Activated T-cell treated with anti-CD3 and anti-CD28 coated beads for 4 hours (primary cell): ENCODE data around the gene CREBBP.
"Not testable (repeated sequence)": the region's sequence is repeated elsewhere in the genome, so short reads cannot be mapped to it uniquely, and the experiment has no call there.

ENCODE experiments used
- DNase-seq: peaks from one replicate; pipeline ENCODE4 v3.0.0-alpha.2; 2020

The CREBBP gene

DNA sequence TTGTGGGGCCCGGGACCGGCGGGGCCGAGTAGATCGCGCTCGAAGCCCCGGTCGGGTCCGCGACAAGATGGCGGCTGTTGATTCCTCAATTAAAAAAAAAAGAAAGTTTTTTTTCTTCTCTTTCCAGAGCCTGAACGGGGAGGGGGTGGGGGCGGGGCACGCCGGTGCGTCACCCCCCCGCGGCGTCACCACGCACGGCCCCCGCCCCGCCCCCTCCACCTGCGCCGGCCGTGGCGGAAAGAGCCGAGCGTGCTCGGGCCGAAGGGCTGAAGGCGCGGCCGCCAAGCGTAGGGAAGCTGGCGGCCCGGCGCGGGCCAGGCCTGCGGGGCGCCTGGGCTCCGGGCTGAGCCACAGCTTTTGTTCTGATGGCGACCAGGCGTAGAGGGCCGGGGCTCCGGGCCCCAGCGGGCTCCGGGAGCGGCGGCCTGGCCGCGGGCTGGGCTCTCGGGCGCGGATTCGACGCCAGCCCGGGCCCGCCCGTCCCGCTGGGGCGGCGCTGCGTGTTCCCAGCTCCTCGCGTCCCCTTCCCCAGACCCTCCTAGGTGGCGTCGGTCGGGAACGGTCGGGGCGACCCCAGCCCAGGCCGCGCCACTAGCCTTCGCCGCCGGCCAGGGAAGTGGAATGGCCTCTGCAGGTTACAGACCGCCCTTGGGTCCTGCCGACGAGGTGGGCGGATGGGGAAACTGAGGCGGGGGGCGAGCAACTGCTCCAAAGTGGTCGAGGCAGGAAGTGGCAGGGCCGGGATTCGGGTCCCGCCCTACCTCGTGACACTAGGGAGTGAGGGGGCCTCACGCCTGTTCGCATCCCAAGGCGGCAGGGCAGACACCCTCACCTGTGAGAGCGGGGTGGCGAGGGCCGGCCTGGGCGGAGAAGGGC lies at the start of gene CREBBP:
Gene CREBBP, minus strand, starts transcription at position 91 of the 876 bp plus-strand sequence. CDS start 797 bp downstream, outside the sequence.
- DNase-seq = peak; percentile 77

- DNase-seq = not testable (repeated sequence)
These were observed 46.6 kb upstream of the CREBBP start for GRCh38 chr16:3927147-3927546.

- no peak for DNase-seq
These were observed 44.2 kb upstream of the CREBBP start for GRCh38 chr16:3924763-3925162.

GRCh38 chr16:3922241-3922640 lies 41.7 kb upstream of the CREBBP start:
- no peak for DNase-seq

DNA sequence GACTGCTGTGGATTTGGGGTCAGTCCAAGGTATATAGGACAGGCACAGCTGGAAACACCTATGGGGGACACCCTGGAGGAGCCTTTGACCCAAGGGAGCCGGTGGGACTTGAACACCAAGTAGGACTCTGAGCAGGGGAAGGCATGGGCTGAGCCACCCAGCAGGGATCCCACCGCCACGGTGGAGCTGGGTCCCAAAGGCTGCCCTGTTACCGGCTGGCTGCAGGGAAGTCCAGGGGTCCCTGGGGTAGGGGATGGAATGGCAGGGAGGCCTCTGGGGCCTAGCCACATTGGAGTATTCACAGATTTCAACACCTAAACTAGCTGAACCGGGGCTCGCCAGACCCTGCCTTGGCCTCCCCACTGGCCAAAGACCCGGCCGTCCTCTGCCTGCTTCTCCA lies 39.7 kb upstream of the CREBBP start:
- no peak for DNase-seq

- DNase-seq = no peak
These were observed 38.9 kb upstream of the CREBBP start for GRCh38 chr16:3919413-3919812.

- DNase-seq = no peak
These were observed 35.1 kb upstream of the CREBBP start for GRCh38 chr16:3915426-3916260.

DNA sequence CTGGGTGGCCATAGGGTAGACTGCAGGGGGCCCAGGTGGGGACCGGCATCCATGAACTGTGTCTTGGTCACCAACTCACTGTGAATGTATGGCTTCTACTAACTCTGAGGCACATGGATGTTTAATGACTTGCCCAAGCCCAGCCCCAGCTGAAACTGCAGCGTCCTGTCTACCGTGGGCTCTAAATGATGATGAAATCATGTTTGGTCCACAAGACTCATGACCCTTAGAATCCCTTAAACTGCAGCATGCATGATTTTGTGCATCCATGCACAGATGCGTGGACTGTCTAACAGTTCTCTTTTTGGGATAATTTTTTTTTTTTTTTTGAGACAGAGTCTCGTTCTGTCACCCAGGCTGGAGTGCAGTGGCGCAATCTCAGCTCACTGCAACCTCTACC lies 32.4 kb upstream of the CREBBP start:
- DNase-seq = no peak

- DNase-seq = no peak
These were observed 31.9 kb upstream of the CREBBP start for GRCh38 chr16:3912373-3912772.

- DNase-seq = not testable (repeated sequence)
These were observed 31.2 kb upstream of the CREBBP start for GRCh38 chr16:3911741-3912140.

DNA sequence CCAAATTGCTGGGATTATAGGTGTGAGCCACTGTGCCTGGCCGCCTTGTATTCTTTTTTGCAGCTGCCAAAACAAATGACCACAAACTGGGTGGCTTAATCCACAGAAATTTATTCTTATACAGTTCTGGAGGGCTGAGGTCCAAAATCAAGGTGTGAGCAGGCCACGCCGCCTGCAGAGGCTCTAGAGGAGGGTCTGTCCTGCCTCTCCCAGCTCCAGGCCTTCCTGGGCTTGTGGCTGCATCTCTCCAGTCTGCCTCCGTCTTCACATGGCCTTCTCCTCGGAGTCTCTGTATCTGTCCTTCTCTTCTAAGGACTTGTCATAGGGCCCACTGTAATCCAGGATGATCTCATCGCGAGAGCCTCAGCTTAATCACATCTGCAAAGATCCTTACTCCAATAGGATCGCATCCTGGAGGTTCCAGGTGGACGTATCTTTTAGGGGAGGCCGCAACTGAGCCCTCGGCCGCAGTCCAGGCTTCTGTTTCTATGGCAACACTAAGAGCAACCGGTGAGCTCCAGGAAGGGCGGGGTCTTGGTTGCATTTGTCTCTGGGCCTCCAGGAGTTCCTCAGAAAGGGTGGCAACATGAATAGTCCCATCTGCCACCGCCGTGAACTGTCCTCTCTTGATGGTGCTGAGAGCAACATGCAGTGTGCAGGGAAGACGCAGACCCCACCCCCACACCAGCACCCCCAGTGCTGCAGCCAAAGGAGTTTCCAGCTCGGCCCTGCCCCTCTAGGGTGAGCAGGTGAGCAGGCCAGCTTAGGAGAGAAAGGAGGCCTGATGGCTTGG lies 29.5 kb upstream of the CREBBP start:
- no peak for DNase-seq

- no peak for DNase-seq
These were observed 28.5 kb upstream of the CREBBP start for GRCh38 chr16:3908951-3909437.

DNA sequence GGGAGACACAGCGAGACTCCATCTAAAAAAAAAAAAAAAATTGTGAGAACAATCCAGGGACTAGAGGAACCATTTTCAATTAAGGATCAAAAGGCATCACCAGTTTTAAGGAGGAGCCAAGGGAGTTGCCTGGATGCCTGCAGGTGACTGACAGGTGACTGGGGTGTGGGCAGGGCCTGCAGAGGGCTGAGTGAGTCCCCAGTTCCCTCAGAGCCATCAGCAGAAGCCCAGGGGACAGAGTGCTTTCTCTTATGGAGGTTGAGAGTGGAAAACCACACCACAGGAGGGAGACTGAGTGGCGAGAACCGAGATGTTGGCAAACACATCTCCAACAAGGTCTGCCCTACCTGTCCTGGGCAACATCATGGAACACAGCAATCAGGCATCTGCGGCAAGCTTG lies 27.1 kb upstream of the CREBBP start:
- DNase-seq = no peak

DNA sequence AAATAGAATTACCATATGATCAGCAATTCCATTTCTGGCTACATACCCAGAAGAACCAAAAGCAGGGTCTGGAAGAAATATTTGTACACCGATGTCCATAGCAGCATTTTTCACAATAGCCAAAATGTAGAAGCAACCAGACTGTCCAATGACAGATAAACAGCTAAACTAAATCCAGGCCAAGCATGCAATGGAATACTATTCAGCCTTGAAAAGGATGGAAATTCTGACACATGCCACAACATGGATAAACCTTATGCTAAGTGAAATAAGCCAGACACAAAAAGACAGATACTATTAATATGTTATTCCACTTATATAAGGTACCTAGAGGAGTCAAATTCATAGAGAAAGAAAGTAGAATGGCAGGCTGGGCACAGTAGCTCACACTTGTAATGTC lies 25.9 kb upstream of the CREBBP start:
- no peak for DNase-seq

DNA sequence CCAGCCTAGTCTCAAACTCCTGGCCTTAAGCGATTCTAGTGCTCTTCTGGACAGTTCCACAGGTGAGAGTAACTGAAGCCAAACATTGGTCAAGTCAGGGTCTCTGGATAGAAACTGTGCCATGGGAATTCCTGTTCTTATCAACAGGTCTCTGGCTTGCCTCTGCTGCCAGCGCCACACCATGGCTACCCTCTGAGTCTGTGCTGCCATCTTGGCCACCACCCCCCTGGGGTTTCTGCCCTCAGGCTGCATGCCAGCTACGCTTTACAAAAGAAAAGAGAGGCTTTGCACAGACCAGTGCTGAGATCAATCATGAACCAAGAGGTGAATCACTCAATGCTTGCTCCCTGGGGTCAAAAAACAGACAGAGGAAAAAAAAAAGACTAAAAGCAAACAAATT lies 24.4 kb upstream of the CREBBP start:
- DNase-seq = no peak

DNA sequence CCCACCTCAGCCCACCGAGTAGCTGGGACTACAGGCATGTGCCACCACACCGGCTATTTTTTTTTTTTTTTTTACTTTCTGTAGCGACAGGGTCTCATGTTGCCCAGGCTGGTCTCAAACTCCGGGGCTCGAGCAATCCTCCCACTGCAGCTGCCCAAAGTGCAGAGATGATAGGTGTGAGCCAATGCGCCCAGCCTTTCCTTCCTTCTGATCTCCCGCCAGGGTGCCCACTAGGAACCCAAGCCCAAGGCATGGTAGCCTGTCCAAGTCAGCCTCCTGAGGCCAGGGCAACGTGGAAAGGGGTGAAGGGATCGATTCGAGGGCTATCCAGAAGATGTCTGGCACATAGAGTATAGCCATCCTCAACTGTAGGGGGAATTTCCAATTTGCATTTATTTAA lies 9.6 kb upstream of the CREBBP start:
- DNase-seq = no peak

DNA sequence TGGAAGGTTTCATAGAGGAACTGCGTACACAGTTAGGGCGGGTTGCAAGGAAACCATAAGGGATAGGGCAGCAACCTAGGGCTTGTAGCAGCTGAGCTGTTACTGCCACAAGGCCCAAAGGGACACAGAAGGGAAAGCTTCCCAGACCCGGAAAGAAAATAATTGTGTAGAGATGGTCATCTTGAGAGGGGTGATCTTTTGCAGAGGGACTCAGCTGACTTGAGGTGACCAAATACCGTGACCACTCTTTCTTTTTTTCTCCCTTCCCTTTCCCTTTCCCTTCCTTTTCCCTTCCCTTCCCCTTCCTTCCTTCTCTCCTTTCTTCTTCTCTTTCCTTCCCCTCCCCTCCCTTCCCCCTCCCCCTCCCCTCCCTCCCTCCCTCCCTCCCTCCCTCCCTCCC lies 8.5 kb upstream of the CREBBP start:
- DNase-seq = no peak

DNA sequence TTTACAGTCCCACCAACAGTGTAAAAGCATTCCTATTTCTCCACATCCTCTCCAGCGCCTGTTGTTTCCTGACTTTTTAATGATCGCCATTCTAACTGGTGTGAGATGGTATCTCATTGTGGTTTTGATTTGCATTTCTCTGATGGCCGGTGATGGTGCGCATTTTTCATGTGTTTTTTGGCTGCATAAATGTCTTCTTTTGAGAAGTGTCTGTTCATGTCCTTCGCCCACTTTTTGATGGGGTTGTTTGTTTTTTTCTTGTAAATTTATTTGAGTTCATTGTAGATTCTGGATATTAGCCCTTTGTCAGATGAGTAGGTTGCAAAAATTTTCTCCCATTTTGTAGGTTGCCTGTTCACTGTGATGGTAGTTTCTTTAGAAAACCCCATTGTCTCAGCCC lies 5.5 kb upstream of the CREBBP start:
- not testable (repeated sequence) for DNase-seq

GRCh38 chr16:3884398-3884797 lies 3.9 kb upstream of the CREBBP start:
- DNase-seq = no peak

DNA sequence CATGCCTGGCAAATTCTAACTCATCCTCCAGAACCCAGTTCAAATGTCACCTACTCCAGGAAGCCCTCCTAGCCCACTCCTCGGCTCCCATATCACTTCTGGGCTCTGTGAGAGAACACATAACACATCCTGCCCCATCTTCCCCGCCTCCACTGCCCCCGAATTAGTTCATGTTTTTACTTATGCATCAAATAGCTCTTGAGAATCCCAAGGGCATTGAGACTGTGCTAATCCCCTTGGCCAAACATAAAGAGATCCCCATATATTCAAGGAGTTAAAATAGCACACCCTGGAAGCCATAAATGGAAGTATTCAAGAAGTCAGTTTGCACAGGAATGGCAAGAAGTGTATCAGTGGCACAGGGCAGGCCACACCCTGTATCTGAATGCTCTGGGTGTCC lies 2.0 kb upstream of the CREBBP start:
- no peak for DNase-seq

GRCh38 chr16:3881499-3881990 lies 1.0 kb upstream of the CREBBP start:
- no peak for DNase-seq

DNA sequence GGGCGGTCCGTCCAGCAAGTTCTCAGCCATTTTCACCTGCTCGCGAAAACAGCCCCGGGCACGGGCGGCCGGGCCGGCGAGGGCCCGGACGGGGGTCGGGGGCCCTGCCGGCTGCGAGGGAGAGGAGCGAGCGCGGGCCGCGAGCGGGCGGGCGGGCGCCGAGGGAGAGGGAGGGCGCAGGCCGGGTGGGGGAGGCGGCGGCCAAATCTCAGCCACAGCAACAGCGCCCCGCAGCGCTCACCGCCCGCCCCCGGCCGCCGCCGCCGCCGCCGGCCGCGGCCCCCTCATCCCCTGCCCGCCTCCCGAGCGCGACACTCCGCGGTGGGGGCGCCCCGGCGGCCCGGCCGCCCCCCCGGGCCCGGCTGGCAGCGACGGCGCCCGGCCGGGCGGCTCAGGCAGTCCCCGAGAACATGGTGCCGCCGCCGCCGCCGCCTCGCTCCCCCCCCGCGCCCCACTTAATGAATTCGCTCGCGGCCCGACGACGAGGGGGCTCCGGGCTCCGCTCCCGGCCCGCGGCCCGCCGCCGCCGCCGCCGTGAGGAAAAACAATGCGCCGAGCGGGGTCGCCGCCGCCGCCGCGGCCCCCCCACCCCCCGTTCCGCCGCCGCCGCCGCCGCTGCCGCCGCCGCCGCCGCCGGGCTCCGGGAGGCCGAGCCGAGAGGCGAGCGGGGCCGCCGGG lies 487 bp downstream of the CREBBP start:
- peak; percentile 52 for DNase-seq
